WTC11 (cell line): ENCODE measurements around the gene POMGNT2. TPM values are rescaled to one million over a fixed set of nuclear protein-coding genes. Genes with fewer than 3 reads are reported as not detected.

Experiments
- ATAC-seq: fragments of 200-7000 bp; cut with Tn5 transposase; 2 replicates; pipeline ENCODE4 v1.10.0; 2021; ENCODE audit warnings: mild to moderate bottlenecking, moderate library complexity
- CTCF ChIA-PET: fragments of 300-600 bp; sonication (Branson Sonifier 250); formaldehyde crosslinking; loops from one replicate; lab custom pipeline; 2021; ENCODE audit warnings: antibody characterized with exemption; lab: Charles Lee
- POLR2A ChIA-PET: fragments of 350-600 bp; sonication (Branson Sonifier 250); formaldehyde crosslinking; loops from one replicate; lab custom pipeline; 2021; ENCODE audit warnings: antibody characterized with exemption; lab: Charles Lee
- DNase-seq: peaks from one replicate; pipeline ENCODE4 v3.0.0; 2021; ENCODE audit warnings: low spot score
- H3K27ac Mint-ChIP-seq: 2 replicates; pipeline ENCODE4 v1.8.0; 2021; ENCODE audit warnings: mixed read lengths
- H3K27me3 Mint-ChIP-seq: 2 replicates; pipeline ENCODE4 v1.8.0; 2021; ENCODE audit warnings: low read depth, mild to moderate bottlenecking, moderate library complexity, mixed read lengths
- H3K36me3 Mint-ChIP-seq: 2 replicates; pipeline ENCODE4 v1.8.0; 2021; ENCODE audit warnings: mixed read lengths
- H3K4me1 Mint-ChIP-seq: 2 replicates; pipeline ENCODE4 v1.8.0; 2022; ENCODE audit warnings: mixed read lengths
- H3K4me3 Mint-ChIP-seq: 2 replicates; pipeline ENCODE4 v1.8.0; 2021; ENCODE audit warnings: mild to moderate bottlenecking, moderate library complexity, mixed read lengths
- H3K9me3 Mint-ChIP-seq: 2 replicates; pipeline ENCODE4 v1.8.0; 2021; ENCODE audit warnings: mixed read lengths
- ATF1 ChIP-seq: sonication (generic); formaldehyde crosslinking; IDR thresholded peaks from 2 replicates; pipeline ENCODE4 v1.8.1; 2023; ENCODE audit warnings: mild to moderate bottlenecking, moderate library complexity, missing genetic modification reagents
- E2F5 ChIP-seq: sonication (generic); formaldehyde crosslinking; IDR thresholded peaks from 2 replicates; pipeline ENCODE4 v1.8.1; 2022; ENCODE audit warnings: mild to moderate bottlenecking, moderate library complexity, missing genetic modification reagents
- ETV6 ChIP-seq: sonication (generic); formaldehyde crosslinking; IDR thresholded peaks from 2 replicates; pipeline ENCODE4 v1.8.1; 2022; ENCODE audit warnings: mild to moderate bottlenecking, missing genetic modification reagents
- FOXK1 ChIP-seq: sonication (generic); formaldehyde crosslinking; IDR thresholded peaks from 2 replicates; pipeline ENCODE4 v1.8.0; 2022; ENCODE audit warnings: mild to moderate bottlenecking, moderate library complexity, missing genetic modification reagents
- FOXP1 ChIP-seq: sonication (generic); formaldehyde crosslinking; IDR thresholded peaks from 2 replicates; pipeline ENCODE4 v1.8.0; 2022; ENCODE audit warnings: missing genetic modification reagents, mild to moderate bottlenecking, moderate library complexity, borderline replicate concordance
- FOXP4 ChIP-seq: sonication (generic); formaldehyde crosslinking; IDR thresholded peaks from 2 replicates; pipeline ENCODE4 v1.8.0; 2022; ENCODE audit warnings: mild to moderate bottlenecking, missing genetic modification reagents
- GABPB1 ChIP-seq: sonication (generic); formaldehyde crosslinking; IDR thresholded peaks from 2 replicates; pipeline ENCODE4 v1.8.1; 2023; ENCODE audit warnings: mild to moderate bottlenecking, missing genetic modification reagents
- GRHL2 ChIP-seq: fragments of 250-450 bp; sonication (Bioruptor Pico); IDR thresholded peaks from 2 replicates; pipeline ENCODE4 v1.8.0; 2022; ENCODE audit warnings: mild to moderate bottlenecking, moderate library complexity; ENCODE audit not compliant: insufficient replicate concordance, severe bottlenecking
- JAZF1 ChIP-seq: fragments of 250-450 bp; sonication (Bioruptor Pico); IDR thresholded peaks from 2 replicates; pipeline ENCODE4 v1.9.0; 2021; ENCODE audit warnings: moderate library complexity, mild to moderate bottlenecking, inconsistent platforms
- JUN ChIP-seq: sonication (generic); formaldehyde crosslinking; IDR thresholded peaks from 2 replicates; pipeline ENCODE4 v1.8.0; 2023; ENCODE audit warnings: mild to moderate bottlenecking, missing genetic modification reagents
- NFATC4 ChIP-seq: fragments of 250-450 bp; sonication (Bioruptor Pico); IDR thresholded peaks from 2 replicates; pipeline ENCODE4 v1.9.0; 2021; ENCODE audit warnings: mild to moderate bottlenecking
- NR1H2 ChIP-seq: sonication (generic); formaldehyde crosslinking; IDR thresholded peaks from 2 replicates; pipeline ENCODE4 v1.9.0; 2021; ENCODE audit warnings: mild to moderate bottlenecking, moderate library complexity, missing genetic modification reagents
- NR2C2 ChIP-seq: sonication (generic); formaldehyde crosslinking; IDR thresholded peaks from 2 replicates; pipeline ENCODE4 v1.8.0; 2022; ENCODE audit warnings: mild to moderate bottlenecking, missing genetic modification reagents
- RELA ChIP-seq: sonication (generic); formaldehyde crosslinking; IDR thresholded peaks from 2 replicates; pipeline ENCODE4 v1.8.1; 2022; ENCODE audit warnings: missing genetic modification reagents, mild to moderate bottlenecking, borderline replicate concordance
- SMAD3 ChIP-seq: sonication (generic); formaldehyde crosslinking; IDR thresholded peaks from 2 replicates; pipeline ENCODE4 v1.8.0; 2022; ENCODE audit warnings: missing genetic modification reagents, mild to moderate bottlenecking, borderline replicate concordance
- SOX15 ChIP-seq: fragments of 250-450 bp; sonication (Bioruptor Pico); IDR thresholded peaks from 2 replicates; pipeline ENCODE4 v1.9.0; 2021; ENCODE audit warnings: mild to moderate bottlenecking
- SP1 ChIP-seq: sonication (generic); formaldehyde crosslinking; conservative IDR thresholded peaks from 2 replicates; pipeline ENCODE4 v1.8.1; 2022; ENCODE audit warnings: missing genetic modification reagents
- TEAD1 ChIP-seq: sonication (generic); formaldehyde crosslinking; IDR thresholded peaks from 2 replicates; pipeline ENCODE4 v1.8.0; 2022; ENCODE audit warnings: mild to moderate bottlenecking, missing genetic modification reagents
- ZNF232 ChIP-seq: sonication (generic); formaldehyde crosslinking; IDR thresholded peaks from 2 replicates; pipeline ENCODE4 v1.8.0; 2022; ENCODE audit warnings: mild to moderate bottlenecking, missing genetic modification reagents
- ZNF396 ChIP-seq: fragments of 250-450 bp; sonication (Bioruptor Pico); IDR thresholded peaks from 2 replicates; pipeline ENCODE4 v1.8.0; 2021; ENCODE audit warnings: mild to moderate bottlenecking, moderate library complexity, borderline replicate concordance
- ZNF416 ChIP-seq: fragments of 250-450 bp; sonication (Bioruptor Pico); IDR thresholded peaks from 2 replicates; pipeline ENCODE4 v1.9.0; 2021; ENCODE audit warnings: mild to moderate bottlenecking, inconsistent platforms
- ZNF423 ChIP-seq: fragments of 250-450 bp; sonication (Bioruptor Pico); IDR thresholded peaks from 2 replicates; pipeline ENCODE4 v2.1.2; 2022; ENCODE audit warnings: mild to moderate bottlenecking, moderate library complexity
- total RNA-seq: library from RNA; stranded (reverse); gene quantifications from 3 replicates; pipeline ENCODE4 v1.2.3, GENCODE V29; 2021
- TF ChIP-seq, protein P1 (sequence below): fragments of 250-450 bp; sonication (Bioruptor Pico); conservative IDR thresholded peaks from 2 replicates; pipeline ENCODE4 v1.9.0; 2021; ENCODE audit warnings: mild to moderate bottlenecking
- TF ChIP-seq, protein P2 (sequence below): fragments of 250-450 bp; sonication (Bioruptor Pico); IDR thresholded peaks from 2 replicates; pipeline ENCODE4 v1.9.0; 2021; ENCODE audit warnings: mild to moderate bottlenecking, borderline replicate concordance
- TF ChIP-seq, protein P3 (sequence below): fragments of 250-450 bp; sonication (Bioruptor Pico); IDR thresholded peaks from 2 replicates; pipeline ENCODE4 v1.9.0; 2021; ENCODE audit warnings: mild to moderate bottlenecking

Gene POMGNT2
- total RNA-seq, 1 experiment from 2014 or later = 12.5 TPM

DNA sequence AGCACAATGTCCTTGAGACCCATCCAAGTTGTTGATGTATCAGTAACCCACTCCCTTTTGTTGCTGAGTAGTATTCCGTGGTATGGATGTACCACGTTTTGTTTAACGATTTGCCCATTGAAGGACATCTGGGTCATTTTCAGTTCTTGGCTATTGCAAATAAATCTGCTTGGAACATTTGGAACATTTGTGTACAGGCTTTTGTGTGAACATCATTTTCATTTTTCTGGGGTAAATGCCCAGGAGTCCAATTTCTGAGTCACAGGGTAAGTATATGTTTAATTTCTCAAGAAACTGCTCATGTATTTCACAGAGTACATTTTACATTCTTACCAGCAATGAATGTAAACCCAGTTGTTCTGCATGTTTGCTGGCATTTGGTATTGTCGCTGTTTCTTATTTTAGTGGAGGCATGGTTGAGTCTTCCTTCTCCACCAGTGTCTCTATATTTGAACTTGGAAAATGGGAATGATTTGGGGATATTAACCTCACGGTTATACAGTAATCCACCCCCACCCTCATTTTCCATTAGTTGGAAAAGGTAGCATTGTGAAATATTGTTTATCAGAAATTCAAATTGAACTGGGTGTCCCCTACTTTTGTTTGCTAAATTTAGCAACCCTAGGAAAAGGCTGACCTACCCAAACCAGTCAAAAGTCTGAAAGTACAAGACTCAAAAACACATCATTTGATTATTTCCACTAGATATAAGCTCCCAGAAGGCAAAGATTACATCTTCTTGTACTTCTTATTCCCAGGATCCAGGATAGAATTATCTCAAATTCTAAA lies 30.8 kb downstream of the POMGNT2 start:
- TF ChIP-seq, protein P1, sequence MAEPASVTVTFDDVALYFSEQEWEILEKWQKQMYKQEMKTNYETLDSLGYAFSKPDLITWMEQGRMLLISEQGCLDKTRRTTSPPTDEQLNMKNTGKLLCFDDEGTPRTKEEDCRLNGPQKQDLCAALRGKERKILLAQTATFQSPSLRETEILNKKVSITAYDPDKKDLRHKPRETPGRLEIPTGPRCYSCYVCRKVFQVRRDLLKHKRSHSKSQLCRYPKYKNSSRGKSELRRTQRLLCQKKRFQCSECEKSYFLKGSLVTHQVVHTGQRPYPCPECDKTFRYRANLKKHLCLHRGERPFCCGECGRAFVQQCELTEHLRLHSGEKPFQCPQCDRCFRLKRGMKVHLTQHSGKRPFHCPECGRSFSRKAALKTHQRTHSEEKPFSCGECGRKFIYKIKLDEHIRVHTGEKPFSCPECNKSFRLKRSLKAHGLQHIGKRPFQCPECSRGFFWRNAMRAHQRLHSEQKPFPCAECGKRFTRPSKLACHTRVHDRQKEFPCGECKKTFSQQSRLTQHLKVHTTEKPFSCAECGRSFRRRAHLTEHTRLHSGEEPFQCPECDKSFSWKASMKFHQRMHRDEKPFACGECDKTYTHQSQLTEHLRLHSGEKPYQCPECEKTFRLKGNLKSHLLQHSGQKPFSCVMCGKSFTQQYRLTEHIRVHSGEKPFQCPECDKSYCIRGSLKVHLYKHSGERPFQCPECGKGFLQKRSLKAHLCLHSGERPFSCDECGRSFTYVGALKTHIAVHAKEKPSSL (CRISPR knock-in tag) = no peak
- TF ChIP-seq FOXP4 (CRISPR knock-in tag) (no peak), NR1H2 (CRISPR knock-in tag) (no peak), ETV6 (CRISPR knock-in tag) (no peak), E2F5 (no peak), GRHL2 (CRISPR knock-in tag) (no peak), ZNF416 (CRISPR knock-in tag) (no peak), ATF1 (no peak), ZNF232 (CRISPR knock-in tag) (no peak), ZNF396 (CRISPR knock-in tag) (no peak), SP1 (CRISPR knock-in tag) (no peak), FOXK1 (no peak), JUN (CRISPR knock-in tag) (no peak), RELA (CRISPR knock-in tag) (no peak), SMAD3 (CRISPR knock-in tag) (no peak), JAZF1 (CRISPR knock-in tag) (no peak), FOXP1 (CRISPR knock-in tag) (no peak), NFATC4 (no peak), TEAD1 (CRISPR knock-in tag) (no peak), GABPB1 (CRISPR knock-in tag) (no peak)
- Mint-ChIP-seq H3K36me3 (peaks cover 12% of the 10 kb centered on the region), H3K27ac (no peak overlapping the region), H3K4me3 (no peak overlapping the region), H3K27me3 (no peaks in the 10 kb centered on the region; the same call in 1 of the 2 replicates), H3K4me1 (no peaks in the 10 kb centered on the region), H3K9me3 (peaks cover 3% of the 10 kb centered on the region; the same call in 1 of the 2 replicates)
- ChIA-PET POLR2A (no interaction called here), CTCF (no interaction called here)
- DNase-seq = no peak
- ATAC-seq = no peak

DNA sequence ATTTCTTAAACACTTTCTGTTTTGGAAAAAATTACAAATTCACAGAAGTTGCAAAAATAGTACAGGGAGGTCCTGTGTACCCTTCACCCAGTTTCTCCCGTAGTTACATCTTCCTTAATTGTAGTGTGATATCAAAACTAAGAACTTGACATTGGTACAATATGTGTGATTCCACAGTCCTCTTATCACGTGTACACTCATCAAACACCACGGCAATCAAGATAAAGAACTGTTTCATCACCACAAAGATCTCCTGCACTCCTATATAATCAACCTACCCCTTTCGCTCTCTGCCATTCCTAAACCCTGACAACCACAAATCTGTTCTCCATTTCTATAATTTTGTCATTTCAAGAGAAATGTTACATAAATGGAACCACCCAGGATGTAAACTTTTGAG lies 31.4 kb downstream of the POMGNT2 start:
- H3K36me3 Mint-ChIP-seq = peaks cover 7% of the 10 kb centered on the region
- no peak for DNase-seq
- POLR2A ChIA-PET = no interaction called here
- CTCF ChIA-PET = no interaction called here
- no peak for ATAC-seq
- no peaks in the 10 kb centered on the region for H3K4me1 Mint-ChIP-seq
- no peak overlapping the region for H3K4me3 Mint-ChIP-seq
- H3K9me3 Mint-ChIP-seq = peaks cover 3% of the 10 kb centered on the region; the same call in 1 of the 2 replicates
- H3K27ac Mint-ChIP-seq = no peak overlapping the region
- no peaks in the 10 kb centered on the region; the same call in 1 of the 2 replicates for H3K27me3 Mint-ChIP-seq
- TF ChIP-seq SOX15 (CRISPR knock-in tag) (no peak), NR2C2 (CRISPR knock-in tag) (no peak), ZNF423 (no peak)
- TF ChIP-seq, protein P2, sequence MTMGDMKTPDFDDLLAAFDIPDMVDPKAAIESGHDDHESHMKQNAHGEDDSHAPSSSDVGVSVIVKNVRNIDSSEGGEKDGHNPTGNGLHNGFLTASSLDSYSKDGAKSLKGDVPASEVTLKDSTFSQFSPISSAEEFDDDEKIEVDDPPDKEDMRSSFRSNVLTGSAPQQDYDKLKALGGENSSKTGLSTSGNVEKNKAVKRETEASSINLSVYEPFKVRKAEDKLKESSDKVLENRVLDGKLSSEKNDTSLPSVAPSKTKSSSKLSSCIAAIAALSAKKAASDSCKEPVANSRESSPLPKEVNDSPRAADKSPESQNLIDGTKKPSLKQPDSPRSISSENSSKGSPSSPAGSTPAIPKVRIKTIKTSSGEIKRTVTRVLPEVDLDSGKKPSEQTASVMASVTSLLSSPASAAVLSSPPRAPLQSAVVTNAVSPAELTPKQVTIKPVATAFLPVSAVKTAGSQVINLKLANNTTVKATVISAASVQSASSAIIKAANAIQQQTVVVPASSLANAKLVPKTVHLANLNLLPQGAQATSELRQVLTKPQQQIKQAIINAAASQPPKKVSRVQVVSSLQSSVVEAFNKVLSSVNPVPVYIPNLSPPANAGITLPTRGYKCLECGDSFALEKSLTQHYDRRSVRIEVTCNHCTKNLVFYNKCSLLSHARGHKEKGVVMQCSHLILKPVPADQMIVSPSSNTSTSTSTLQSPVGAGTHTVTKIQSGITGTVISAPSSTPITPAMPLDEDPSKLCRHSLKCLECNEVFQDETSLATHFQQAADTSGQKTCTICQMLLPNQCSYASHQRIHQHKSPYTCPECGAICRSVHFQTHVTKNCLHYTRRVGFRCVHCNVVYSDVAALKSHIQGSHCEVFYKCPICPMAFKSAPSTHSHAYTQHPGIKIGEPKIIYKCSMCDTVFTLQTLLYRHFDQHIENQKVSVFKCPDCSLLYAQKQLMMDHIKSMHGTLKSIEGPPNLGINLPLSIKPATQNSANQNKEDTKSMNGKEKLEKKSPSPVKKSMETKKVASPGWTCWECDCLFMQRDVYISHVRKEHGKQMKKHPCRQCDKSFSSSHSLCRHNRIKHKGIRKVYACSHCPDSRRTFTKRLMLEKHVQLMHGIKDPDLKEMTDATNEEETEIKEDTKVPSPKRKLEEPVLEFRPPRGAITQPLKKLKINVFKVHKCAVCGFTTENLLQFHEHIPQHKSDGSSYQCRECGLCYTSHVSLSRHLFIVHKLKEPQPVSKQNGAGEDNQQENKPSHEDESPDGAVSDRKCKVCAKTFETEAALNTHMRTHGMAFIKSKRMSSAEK (CRISPR knock-in tag) = no peak
- TF ChIP-seq, protein P3, sequence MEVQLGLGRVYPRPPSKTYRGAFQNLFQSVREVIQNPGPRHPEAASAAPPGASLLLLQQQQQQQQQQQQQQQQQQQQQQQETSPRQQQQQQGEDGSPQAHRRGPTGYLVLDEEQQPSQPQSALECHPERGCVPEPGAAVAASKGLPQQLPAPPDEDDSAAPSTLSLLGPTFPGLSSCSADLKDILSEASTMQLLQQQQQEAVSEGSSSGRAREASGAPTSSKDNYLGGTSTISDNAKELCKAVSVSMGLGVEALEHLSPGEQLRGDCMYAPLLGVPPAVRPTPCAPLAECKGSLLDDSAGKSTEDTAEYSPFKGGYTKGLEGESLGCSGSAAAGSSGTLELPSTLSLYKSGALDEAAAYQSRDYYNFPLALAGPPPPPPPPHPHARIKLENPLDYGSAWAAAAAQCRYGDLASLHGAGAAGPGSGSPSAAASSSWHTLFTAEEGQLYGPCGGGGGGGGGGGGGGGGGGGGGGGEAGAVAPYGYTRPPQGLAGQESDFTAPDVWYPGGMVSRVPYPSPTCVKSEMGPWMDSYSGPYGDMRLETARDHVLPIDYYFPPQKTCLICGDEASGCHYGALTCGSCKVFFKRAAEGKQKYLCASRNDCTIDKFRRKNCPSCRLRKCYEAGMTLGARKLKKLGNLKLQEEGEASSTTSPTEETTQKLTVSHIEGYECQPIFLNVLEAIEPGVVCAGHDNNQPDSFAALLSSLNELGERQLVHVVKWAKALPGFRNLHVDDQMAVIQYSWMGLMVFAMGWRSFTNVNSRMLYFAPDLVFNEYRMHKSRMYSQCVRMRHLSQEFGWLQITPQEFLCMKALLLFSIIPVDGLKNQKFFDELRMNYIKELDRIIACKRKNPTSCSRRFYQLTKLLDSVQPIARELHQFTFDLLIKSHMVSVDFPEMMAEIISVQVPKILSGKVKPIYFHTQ (CRISPR knock-in tag) = no peak
